LNCaP clone FGC (cell line): ENCODE data around the gene GPR179.

ENCODE experiments used
- DNase-seq: peaks from one replicate; pipeline ENCODE4 v3.0.0-alpha.2; 2011; ENCODE audit warnings: low read depth
- H3K4me3 ChIP-seq: 2 replicates; pipeline ENCODE4 v1.5.1; 2011; ENCODE audit warnings: mild to moderate bottlenecking, low read depth, low read length, control low read depth
- TF ChIP-seq, protein P1 (sequence below): IDR thresholded peaks from 2 replicates; pipeline ENCODE4 v1.5.1; 2012; ENCODE audit warnings: mild to moderate bottlenecking; ENCODE audit not compliant: control insufficient read depth, insufficient read depth; ENCODE audit errors: extremely low read depth

Gene GPR179

DNA sequence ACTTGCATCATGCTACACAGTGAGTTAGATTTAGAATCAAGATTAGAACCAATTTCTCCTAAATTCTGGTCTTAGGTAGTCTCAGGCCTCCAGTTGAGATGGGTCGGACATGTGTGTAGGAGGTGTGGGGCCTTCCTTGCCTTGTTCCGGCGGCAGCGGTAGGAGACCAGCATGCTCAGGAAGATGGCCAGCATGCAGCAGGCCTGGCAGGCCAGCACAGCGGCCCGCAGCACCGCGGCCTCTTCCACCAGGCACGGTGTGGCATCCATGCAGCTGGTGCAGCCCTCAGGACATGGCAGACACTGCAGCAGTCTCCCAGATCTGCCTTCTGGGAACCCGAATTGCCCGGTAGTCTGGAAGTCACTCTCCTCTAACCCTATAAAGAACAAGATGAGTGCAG lies 6.9 kb downstream of the GPR179 start:
- H3K4me3 ChIP-seq, result no peak overlapping the region
- no peak for DNase-seq
- TF ChIP-seq, protein P1, sequence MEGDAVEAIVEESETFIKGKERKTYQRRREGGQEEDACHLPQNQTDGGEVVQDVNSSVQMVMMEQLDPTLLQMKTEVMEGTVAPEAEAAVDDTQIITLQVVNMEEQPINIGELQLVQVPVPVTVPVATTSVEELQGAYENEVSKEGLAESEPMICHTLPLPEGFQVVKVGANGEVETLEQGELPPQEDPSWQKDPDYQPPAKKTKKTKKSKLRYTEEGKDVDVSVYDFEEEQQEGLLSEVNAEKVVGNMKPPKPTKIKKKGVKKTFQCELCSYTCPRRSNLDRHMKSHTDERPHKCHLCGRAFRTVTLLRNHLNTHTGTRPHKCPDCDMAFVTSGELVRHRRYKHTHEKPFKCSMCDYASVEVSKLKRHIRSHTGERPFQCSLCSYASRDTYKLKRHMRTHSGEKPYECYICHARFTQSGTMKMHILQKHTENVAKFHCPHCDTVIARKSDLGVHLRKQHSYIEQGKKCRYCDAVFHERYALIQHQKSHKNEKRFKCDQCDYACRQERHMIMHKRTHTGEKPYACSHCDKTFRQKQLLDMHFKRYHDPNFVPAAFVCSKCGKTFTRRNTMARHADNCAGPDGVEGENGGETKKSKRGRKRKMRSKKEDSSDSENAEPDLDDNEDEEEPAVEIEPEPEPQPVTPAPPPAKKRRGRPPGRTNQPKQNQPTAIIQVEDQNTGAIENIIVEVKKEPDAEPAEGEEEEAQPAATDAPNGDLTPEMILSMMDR, result no peak

DNA sequence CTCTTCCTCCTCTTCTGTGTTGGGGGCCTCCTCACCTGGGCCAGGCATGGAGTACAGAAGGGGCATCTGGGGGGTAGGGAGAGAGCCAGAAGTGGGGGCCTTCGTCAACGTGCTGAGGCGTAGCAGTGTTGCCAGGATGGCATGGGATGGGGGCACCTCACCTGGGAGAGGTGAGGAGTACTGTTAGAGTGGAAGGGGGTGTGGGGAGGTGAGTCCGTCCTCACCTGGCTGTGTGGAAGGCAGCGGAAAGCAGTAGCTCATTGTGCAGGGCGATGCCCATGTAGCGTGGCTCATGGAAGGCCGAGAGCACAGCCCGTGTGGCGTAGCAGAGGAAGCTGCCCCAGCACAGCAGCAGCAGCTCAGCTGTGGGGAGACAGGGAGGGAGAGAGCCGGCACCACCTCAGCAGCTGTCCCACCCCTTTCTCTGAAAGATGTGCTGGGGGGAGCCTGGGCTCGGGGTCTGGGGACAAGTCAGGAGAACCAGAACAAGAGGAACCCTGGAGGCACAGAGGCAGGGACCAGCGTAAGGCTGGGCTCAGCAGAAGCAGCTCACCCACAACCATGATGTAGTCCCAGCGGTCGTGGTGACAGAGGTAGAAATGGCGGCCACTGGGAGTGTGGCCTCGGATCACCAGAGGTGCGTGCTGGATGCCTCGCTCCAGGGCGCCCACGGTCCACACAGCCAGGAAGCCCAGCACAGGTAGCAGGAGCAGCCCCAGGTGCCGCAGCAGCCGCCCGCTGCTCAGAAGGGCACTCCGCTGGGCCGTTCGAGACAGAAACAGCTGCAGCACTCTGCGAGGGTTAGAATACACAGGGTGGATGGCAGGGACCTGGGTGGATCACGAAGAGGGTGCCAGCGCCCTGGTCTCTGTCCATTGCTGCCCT lies 9.0 kb downstream of the GPR179 start:
- no peak for DNase-seq
- no peak overlapping the region for H3K4me3 ChIP-seq
- TF ChIP-seq, protein P1, result no peak

DNA sequence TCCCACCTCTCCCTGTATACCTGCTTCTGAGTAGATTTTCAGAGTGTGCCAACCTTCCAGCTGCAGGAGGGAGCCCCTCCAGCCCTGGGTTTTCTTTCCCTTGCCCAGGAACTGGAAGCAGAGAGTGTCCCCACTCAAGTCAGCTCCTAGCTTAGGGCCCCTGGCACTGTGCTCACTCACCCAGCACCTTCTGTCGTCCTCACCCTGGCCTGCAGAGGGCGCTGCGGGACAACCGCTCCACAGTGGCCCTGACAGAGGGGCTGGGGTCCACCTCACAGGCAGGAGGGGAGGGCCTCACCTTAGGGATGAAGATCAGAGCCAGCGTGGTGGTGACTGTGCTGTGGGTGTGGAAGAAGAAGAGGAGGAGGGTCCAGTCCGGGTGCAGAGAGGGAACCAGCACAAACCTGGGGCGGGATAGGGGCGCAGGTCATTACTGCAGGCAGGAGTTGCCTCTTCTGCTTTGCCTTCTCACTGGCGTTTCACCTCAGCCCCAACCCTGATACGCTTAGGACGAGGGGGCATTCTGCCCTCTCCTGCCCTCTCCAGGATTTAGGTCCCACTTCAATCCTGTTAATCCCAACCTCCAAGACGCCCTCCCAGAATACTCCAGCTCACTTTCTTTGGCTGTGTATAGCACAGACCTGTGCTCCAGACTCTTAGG lies 10.0 kb downstream of the GPR179 start:
- TF ChIP-seq, protein P1, result peak; percentile 73
- no peak overlapping the region for H3K4me3 ChIP-seq
- DNase-seq, result no peak

- no peak overlapping the region for H3K4me3 ChIP-seq
- DNase-seq, result no peak
- TF ChIP-seq, protein P1, result no peak
Observed at GRCh38 chr17:38332735-38333134, 11.0 kb downstream of the GPR179 start.

GRCh38 chr17:38330941-38331411 lies 12.8 kb downstream of the GPR179 start:
- TF ChIP-seq, protein P1, result no peak
- DNase-seq, result no peak
- H3K4me3 ChIP-seq, result no peak overlapping the region

GRCh38 chr17:38329808-38330730 lies 13.7 kb downstream of the GPR179 start:
- DNase-seq, result no peak
- TF ChIP-seq, protein P1, result no peak
- no peak overlapping the region for H3K4me3 ChIP-seq
